Naive thymus-derived CD4-positive, alpha-beta T cell (primary cell): ENCODE data around the gene CT45A7. TPM values are rescaled to one million over a fixed set of nuclear protein-coding genes. Genes with fewer than 3 reads are reported as not detected.

Source experiments
- polyA plus RNA-seq, 2 donors: library from polyadenylated mRNA; unstranded; fragments of 300-500 nt; fragmentation: Illumina TruSeq; gene quantifications; one replicate each; pipeline ENCODE4 v1.2.3, GENCODE V29; 2021
- total RNA-seq, 6 experiments: library from RNA in 5 of 6; stranded (reverse) in 5 of 6; gene quantifications; 1 replicate in 5 of 6; 2 replicates in 1 of 6; pipeline ENCODE4 v1.2.3 and lab custom pipeline; 2021 to 2026

Gene CT45A7
- total and polyA plus RNA-seq, 7 experiments from 2014 or later, result not detected

Other genes starting within 250 kb of the CT45A7 start
- gene CT45A1, start 123.6 kb downstream of the CT45A7 start, total RNA-seq, result not detected
- not detected for gene CT45A1, start 123.6 kb downstream of the CT45A7 start, polyA plus RNA-seq
- not detected for gene CT45A3, start 69.1 kb downstream of the CT45A7 start, total RNA-seq
- not detected for gene CT45A3, start 69.1 kb downstream of the CT45A7 start, polyA plus RNA-seq
- gene CT45A5, start 51.8 kb downstream of the CT45A7 start, total RNA-seq, result not detected
- gene CT45A5, start 51.8 kb downstream of the CT45A7 start, polyA plus RNA-seq, result not detected
- gene CT45A6, start 34.5 kb downstream of the CT45A7 start, total RNA-seq, result not detected
- gene CT45A6, start 34.5 kb downstream of the CT45A7 start, polyA plus RNA-seq, result not detected
- gene CT45A2, start 17.3 kb downstream of the CT45A7 start, total RNA-seq, result not detected
- gene CT45A2, start 17.3 kb downstream of the CT45A7 start, polyA plus RNA-seq, result not detected
- not detected for gene CT45A8, start 17.3 kb upstream of the CT45A7 start, total RNA-seq
- not detected for gene CT45A8, start 17.3 kb upstream of the CT45A7 start, polyA plus RNA-seq
- not detected for gene CT45A9, start 34.5 kb upstream of the CT45A7 start, total RNA-seq
- not detected for gene CT45A9, start 34.5 kb upstream of the CT45A7 start, polyA plus RNA-seq
- not detected for gene CT45A10, start 56.2 kb upstream of the CT45A7 start, total RNA-seq
- not detected for gene CT45A10, start 56.2 kb upstream of the CT45A7 start, polyA plus RNA-seq
- not detected for gene SAGE1, start 56.4 kb upstream of the CT45A7 start, total RNA-seq
- gene SAGE1, start 56.4 kb upstream of the CT45A7 start, polyA plus RNA-seq, result not detected
- 10 to 100 TPM; 22.0 to 28.4 (median 24.0) TPM for gene MMGT1, start 136.7 kb upstream of the CT45A7 start, total RNA-seq
- gene MMGT1, start 136.7 kb upstream of the CT45A7 start, polyA plus RNA-seq, result 1 to 10 TPM; 5.7 to 9.8 TPM
- gene SLC9A6, start 148.2 kb upstream of the CT45A7 start, total RNA-seq, result 10 to 100 TPM; 16.2 to 21.1 (median 18.9) TPM
- gene SLC9A6, start 148.2 kb upstream of the CT45A7 start, polyA plus RNA-seq, result 10 to 100 TPM; 16.0 to 24.9 TPM